HG02571 (cell line): ENCODE results near the gene LPAR3.

Source experiments
- ATAC-seq: cut with Tn5 transposase; IDR thresholded peaks from one replicate; pipeline ENCODE4 v1.9.1; 2021; ENCODE audit warnings: mild to moderate bottlenecking, moderate library complexity; ENCODE audit not compliant: unreplicated experiment

LPAR3 gene

GRCh38 chr1:84859866-84860265, 33.1 kb downstream of the LPAR3 start:
- no peak for ATAC-seq

- ATAC-seq: no peak
Observed at GRCh38 chr1:84857906-84858305, 35.1 kb downstream of the LPAR3 start.

- ATAC-seq: no peak
Observed at GRCh38 chr1:84856726-84857270, 36.2 kb downstream of the LPAR3 start.

- ATAC-seq: no peak
Observed at GRCh38 chr1:84855691-84856630, 37.0 kb downstream of the LPAR3 start.

- ATAC-seq: no peak
Observed at GRCh38 chr1:84855168-84855567, 37.8 kb downstream of the LPAR3 start.

- peak; percentile 92 for ATAC-seq
Observed at GRCh38 chr1:84853741-84854721, 39.0 kb downstream of the LPAR3 start.

GRCh38 chr1:84851839-84852238, 41.2 kb downstream of the LPAR3 start:
- no peak for ATAC-seq

GRCh38 chr1:84849357-84849975, 43.5 kb downstream of the LPAR3 start:
- ATAC-seq: no peak

GRCh38 chr1:84847253-84848250, 45.5 kb downstream of the LPAR3 start:
- ATAC-seq: peak; percentile 53

GRCh38 chr1:84846387-84846786, 46.6 kb downstream of the LPAR3 start:
- no peak for ATAC-seq

GRCh38 chr1:84845357-84845756, 47.6 kb downstream of the LPAR3 start:
- no peak for ATAC-seq

- no peak for ATAC-seq
Observed at GRCh38 chr1:84844094-84844493, 48.9 kb downstream of the LPAR3 start.

GRCh38 chr1:84842748-84843231, 50.2 kb downstream of the LPAR3 start:
- no peak for ATAC-seq

GRCh38 chr1:84841971-84842370, 51.0 kb downstream of the LPAR3 start:
- no peak for ATAC-seq

- ATAC-seq: no peak
Observed at GRCh38 chr1:84840346-84840745, 52.7 kb downstream of the LPAR3 start.

- no peak for ATAC-seq
Observed at GRCh38 chr1:84839544-84839943, 53.5 kb downstream of the LPAR3 start.

GRCh38 chr1:84836145-84836544, 56.9 kb downstream of the LPAR3 start:
- no peak for ATAC-seq

- no peak for ATAC-seq
Observed at GRCh38 chr1:84835169-84835568, 57.8 kb downstream of the LPAR3 start.

GRCh38 chr1:84834419-84835064, 58.5 kb downstream of the LPAR3 start:
- ATAC-seq: no peak
